H9 (cell line): ENCODE results near the gene BTG3. TPM values are rescaled to one million over a fixed set of nuclear protein-coding genes. Genes with fewer than 3 reads are reported as not detected.

ENCODE experiments used
- DNase-seq: peaks from one replicate; pipeline ENCODE4 v3.0.0-alpha.2; 2017
- H2AFZ ChIP-seq: one replicate; pipeline ENCODE4 v1.6.1; 2013; ENCODE audit warnings: mild to moderate bottlenecking, low read length, control low read depth, moderate library complexity
- H2AK5ac ChIP-seq: 2 replicates; pipeline ENCODE4 v1.6.1; 2013; ENCODE audit warnings: low read length, control low read depth, mixed read lengths; ENCODE audit not compliant: insufficient read length
- H2BK120ac ChIP-seq: one replicate; pipeline ENCODE4 v1.6.1; 2013; ENCODE audit warnings: low read depth, mild to moderate bottlenecking, low read length, control low read depth, inconsistent platforms; ENCODE audit not compliant: poor library complexity, severe bottlenecking
- H2BK12ac ChIP-seq: 2 replicates; pipeline ENCODE4 v1.6.1; 2013; ENCODE audit warnings: low read length, control low read depth, mixed read lengths, low read depth; ENCODE audit not compliant: insufficient read length
- H2BK15ac ChIP-seq: 2 replicates; pipeline ENCODE4 v1.6.1; 2013; ENCODE audit warnings: low read depth, low read length, control low read depth
- H2BK20ac ChIP-seq: one replicate; pipeline ENCODE4 v1.6.1; 2013; ENCODE audit warnings: low read depth, mild to moderate bottlenecking, low read length, control low read depth, inconsistent platforms; ENCODE audit not compliant: poor library complexity, severe bottlenecking
- H2BK5ac ChIP-seq: 2 replicates; pipeline ENCODE4 v1.6.1; 2013; ENCODE audit warnings: low read length, control low read depth, mixed read lengths; ENCODE audit not compliant: insufficient read length
- H3K14ac ChIP-seq: 2 replicates; pipeline ENCODE4 v1.6.1; 2013; ENCODE audit warnings: low read length, control low read depth; ENCODE audit not compliant: insufficient read depth
- H3K18ac ChIP-seq: 2 replicates; pipeline ENCODE4 v1.6.1; 2013; ENCODE audit warnings: low read depth, mild to moderate bottlenecking, mixed read lengths, low read length, control low read depth; ENCODE audit not compliant: insufficient read length
- H3K23ac ChIP-seq: 2 replicates; pipeline ENCODE4 v1.6.1; 2013; ENCODE audit warnings: low read length, control low read depth, mixed read lengths, low read depth; ENCODE audit not compliant: insufficient read length
- H3K23me2 ChIP-seq: 2 replicates; pipeline ENCODE4 v1.6.1; 2013; ENCODE audit warnings: low read depth, mild to moderate bottlenecking, mixed read lengths, low read length, control low read depth; ENCODE audit not compliant: insufficient read length, poor library complexity, severe bottlenecking
- H3K27ac ChIP-seq: 2 replicates; pipeline ENCODE4 v1.5.1; 2013; ENCODE audit warnings: low read length, control low read depth, mixed read lengths, low read depth; ENCODE audit not compliant: insufficient read length
- H3K27me3 ChIP-seq: 2 replicates; pipeline ENCODE4 v1.6.1; 2013; ENCODE audit warnings: low read length, control low read depth, inconsistent platforms; ENCODE audit not compliant: insufficient read depth
- H3K4ac ChIP-seq: 2 replicates; pipeline ENCODE4 v1.6.1; 2013; ENCODE audit warnings: low read depth, mild to moderate bottlenecking, control low read depth, inconsistent platforms, low read length, moderate library complexity
- H3K4me1 ChIP-seq: 2 replicates; pipeline ENCODE4 v1.6.1; 2013; ENCODE audit warnings: low read length, control low read depth, inconsistent platforms; ENCODE audit not compliant: insufficient read depth
- H3K4me2 ChIP-seq: 2 replicates; pipeline ENCODE4 v1.6.1; 2013; ENCODE audit warnings: low read length, control low read depth, mixed read lengths; ENCODE audit not compliant: insufficient read length, insufficient read depth
- H3K56ac ChIP-seq: 2 replicates; pipeline ENCODE4 v1.6.1; 2013; ENCODE audit warnings: low read depth, mild to moderate bottlenecking, mixed read lengths, low read length, control low read depth; ENCODE audit not compliant: insufficient read length
- H3K79me1 ChIP-seq: 2 replicates; pipeline ENCODE4 v1.6.1; 2013; ENCODE audit warnings: low read depth, mild to moderate bottlenecking, moderate library complexity, low read length, control low read depth, inconsistent platforms; ENCODE audit not compliant: insufficient read depth, poor library complexity, severe bottlenecking
- H3K79me2 ChIP-seq: 2 replicates; pipeline ENCODE4 v1.6.1; 2013; ENCODE audit warnings: low read length, control low read depth, inconsistent platforms; ENCODE audit not compliant: insufficient read depth
- H3K9ac ChIP-seq: 2 replicates; pipeline ENCODE4 v1.6.1; 2013; ENCODE audit warnings: low read length, control low read depth, mixed read lengths; ENCODE audit not compliant: insufficient read length; ENCODE audit errors: extremely low read depth
- H3K9me3 ChIP-seq: one replicate; pipeline ENCODE4 v1.6.1; 2013; ENCODE audit warnings: low read depth, low read length, inconsistent platforms; ENCODE audit not compliant: control insufficient read depth
- H3T11ph ChIP-seq: one replicate; pipeline ENCODE4 v1.6.1; 2013; ENCODE audit warnings: mild to moderate bottlenecking, low read length, control low read depth, inconsistent platforms
- H4K20me1 ChIP-seq: one replicate; pipeline ENCODE4 v1.6.1; 2013; ENCODE audit not compliant: control insufficient read depth, insufficient read length, insufficient read depth
- H4K5ac ChIP-seq: 2 replicates; pipeline ENCODE4 v1.6.1; 2013; ENCODE audit warnings: low read depth, mild to moderate bottlenecking, mixed read lengths, low read length, control low read depth; ENCODE audit not compliant: insufficient read length
- H4K8ac ChIP-seq: replicated peaks from 2 replicates; pipeline ENCODE4 v1.6.1; 2013; ENCODE audit warnings: low read length, control low read depth, mixed read lengths, low read depth; ENCODE audit not compliant: insufficient read length
- H4K91ac ChIP-seq: 2 replicates; pipeline ENCODE4 v1.6.1; 2013; ENCODE audit warnings: low read depth, mild to moderate bottlenecking, moderate library complexity, mixed read lengths, low read length, control low read depth; ENCODE audit not compliant: insufficient read length
- H3K27ac Mint-ChIP-seq, 3 experiments: 2 replicates in 2 of 3; 3 replicates in 1 of 3; pipeline ENCODE4 v1.8.0; 2020 to 2021; ENCODE audit warnings: mixed read lengths in 3 of 3, mild to moderate bottlenecking in 1 of 3, moderate library complexity in 1 of 3
- H3K27me3 Mint-ChIP-seq: 2 replicates; pipeline ENCODE4 v1.8.0; 2021; ENCODE audit warnings: low read depth, mild to moderate bottlenecking, moderate library complexity, mixed read lengths
- H3K36me3 Mint-ChIP-seq, 3 experiments: 2 replicates in 2 of 3; 3 replicates in 1 of 3; pipeline ENCODE4 v1.8.0; 2020 to 2021; ENCODE audit warnings: low read depth in 3 of 3, mixed read lengths in 3 of 3; ENCODE audit not compliant: insufficient read depth in 1 of 3
- H3K4me1 Mint-ChIP-seq, 2 experiments: 2 replicates each; pipeline ENCODE4 v1.8.0; 2020; ENCODE audit warnings: mixed read lengths in 2 of 2
- H3K4me3 Mint-ChIP-seq, 2 experiments: 2 replicates in 1 of 2; 3 replicates in 1 of 2; pipeline ENCODE4 v1.8.0; 2020 to 2021; ENCODE audit warnings: mild to moderate bottlenecking in 2 of 2, mixed read lengths in 2 of 2, moderate library complexity in 1 of 2
- H3K9me3 Mint-ChIP-seq, 2 experiments: 2 replicates in 1 of 2; 3 replicates in 1 of 2; pipeline ENCODE4 v1.8.0; 2020; ENCODE audit warnings: mild to moderate bottlenecking in 2 of 2, mixed read lengths in 2 of 2, moderate library complexity in 1 of 2
- CTCF ChIP-seq: fragments of 200-600 bp; sonication (generic); conservative IDR thresholded peaks from 3 replicates; pipeline ENCODE4 v1.8.0; 2021; ENCODE audit warnings: antibody characterized with exemption, mild to moderate bottlenecking
- WGBS: extraction: QIAGEN DNeasy Blood & Tissue Kit; methylation state at CpG from one replicate; pipeline ENCODE4 v1.1.7; 2013; ENCODE audit warnings: missing lambda C conversion rate, low lambda C conversion rate, mixed read lengths; ENCODE audit not compliant: insufficient read length; ENCODE audit errors: extremely low coverage; 5-methylcytosine and 5-hydroxymethylcytosine counted together
- total RNA-seq: library from RNA; stranded (reverse); gene quantifications from 2 replicates; pipeline ENCODE4 v1.2.1, GENCODE V29; 2021

The BTG3 gene
- total RNA-seq, 1 experiment from 2014 or later, result 32.2 TPM

DNA sequence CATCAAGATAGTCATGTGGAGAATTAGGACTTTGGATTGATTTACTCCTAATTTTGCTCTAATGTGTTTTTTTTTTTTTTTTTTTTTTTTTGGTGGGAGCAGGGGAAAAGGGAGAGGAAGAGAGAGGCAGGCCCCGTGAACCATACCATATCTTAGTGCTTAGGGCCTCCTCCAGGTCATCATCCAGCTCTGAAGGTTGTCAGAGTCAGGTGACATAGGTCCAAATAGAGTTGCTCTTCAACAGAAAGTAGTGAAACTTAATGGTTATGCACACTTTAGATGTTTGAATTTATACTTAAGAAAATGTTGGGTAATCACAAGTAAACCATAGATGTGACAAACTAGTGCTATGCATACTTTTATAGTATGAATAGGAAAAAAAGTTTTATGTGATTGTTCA lies 67.7 kb downstream of the BTG3 start:
- H3K56ac ChIP-seq, result no peak overlapping the region
- H2BK5ac ChIP-seq, result no peak overlapping the region
- H3K27me3 ChIP-seq, result no peaks in the 10 kb centered on the region
- no peak overlapping the region for H3T11ph ChIP-seq
- no peak overlapping the region for H2AK5ac ChIP-seq
- peaks cover 3% of the 10 kb centered on the region; the same call in 1 of the 2 replicates for H3K4me1 ChIP-seq
- WGBS, result no CpG with 5 or more reads among the region's 1 CpG
- no peak overlapping the region for H2AFZ ChIP-seq
- no peak overlapping the region for H3K9ac ChIP-seq
- H4K5ac ChIP-seq, result no peak overlapping the region
- H2BK12ac ChIP-seq, result no peak overlapping the region
- no peak overlapping the region for H3K23ac ChIP-seq
- peaks cover 36% of the 10 kb centered on the region for H3K79me2 ChIP-seq
- no peaks in the 10 kb centered on the region for H3K9me3 ChIP-seq
- no peak overlapping the region for H3K18ac ChIP-seq
- no peaks in the 10 kb centered on the region for H4K20me1 ChIP-seq
- DNase-seq, result no peak
- no peak overlapping the region for H2BK120ac ChIP-seq
- no peak overlapping the region for H3K4ac ChIP-seq
- no peak overlapping the region for H3K4me2 ChIP-seq
- TF ChIP-seq CTCF, result no peak
- Mint-ChIP-seq H3K27me3 (no peaks in the 10 kb centered on the region), H3K4me3 (no peak overlapping the region), H3K27ac (no peak overlapping the region), H3K36me3 (peaks cover 28 to 47% (median 33%) of the 10 kb centered on the region in 3 experiments), H3K4me1 (peaks cover 26 to 38% of the 10 kb centered on the region in 2 experiments), H3K9me3 (no peaks in the 10 kb centered on the region)
- H3K23me2 ChIP-seq, result no peaks in the 10 kb centered on the region
- H2BK20ac ChIP-seq, result no peak overlapping the region
- H3K27ac ChIP-seq, result no peak overlapping the region
- no peak overlapping the region for H2BK15ac ChIP-seq
- H4K91ac ChIP-seq, result no peak overlapping the region
- no peak overlapping the region for H4K8ac ChIP-seq
- H3K79me1 ChIP-seq, result peaks cover 16% of the 10 kb centered on the region
- H3K14ac ChIP-seq, result no peak overlapping the region

Other genes starting within 250 kb of the BTG3 start
- 150 and 152 TPM in 2 replicates for gene CXADR, start 99.9 kb downstream of the BTG3 start, total RNA-seq
- 46.0 and 49.2 TPM in 2 replicates for gene C21orf91, start 206.5 kb upstream of the BTG3 start, total RNA-seq